Measurements from ENCODE around the gene L3MBTL2. TPM values are rescaled to one million over a fixed set of nuclear protein-coding genes. Genes with fewer than 3 reads are reported as not detected.

Gene L3MBTL2
- total and polyA plus RNA-seq, 10 of the 15 experiments (the other 5 are each of a cell fraction or from before 2014, with no cell fraction given): 13.2 to 37.6 (median 28.2) TPM

GRCh38 chr22:41197038-41197972 is 7.8 kb upstream of the L3MBTL2 start (continued):
- TF ChIP-seq, protein P1, sequence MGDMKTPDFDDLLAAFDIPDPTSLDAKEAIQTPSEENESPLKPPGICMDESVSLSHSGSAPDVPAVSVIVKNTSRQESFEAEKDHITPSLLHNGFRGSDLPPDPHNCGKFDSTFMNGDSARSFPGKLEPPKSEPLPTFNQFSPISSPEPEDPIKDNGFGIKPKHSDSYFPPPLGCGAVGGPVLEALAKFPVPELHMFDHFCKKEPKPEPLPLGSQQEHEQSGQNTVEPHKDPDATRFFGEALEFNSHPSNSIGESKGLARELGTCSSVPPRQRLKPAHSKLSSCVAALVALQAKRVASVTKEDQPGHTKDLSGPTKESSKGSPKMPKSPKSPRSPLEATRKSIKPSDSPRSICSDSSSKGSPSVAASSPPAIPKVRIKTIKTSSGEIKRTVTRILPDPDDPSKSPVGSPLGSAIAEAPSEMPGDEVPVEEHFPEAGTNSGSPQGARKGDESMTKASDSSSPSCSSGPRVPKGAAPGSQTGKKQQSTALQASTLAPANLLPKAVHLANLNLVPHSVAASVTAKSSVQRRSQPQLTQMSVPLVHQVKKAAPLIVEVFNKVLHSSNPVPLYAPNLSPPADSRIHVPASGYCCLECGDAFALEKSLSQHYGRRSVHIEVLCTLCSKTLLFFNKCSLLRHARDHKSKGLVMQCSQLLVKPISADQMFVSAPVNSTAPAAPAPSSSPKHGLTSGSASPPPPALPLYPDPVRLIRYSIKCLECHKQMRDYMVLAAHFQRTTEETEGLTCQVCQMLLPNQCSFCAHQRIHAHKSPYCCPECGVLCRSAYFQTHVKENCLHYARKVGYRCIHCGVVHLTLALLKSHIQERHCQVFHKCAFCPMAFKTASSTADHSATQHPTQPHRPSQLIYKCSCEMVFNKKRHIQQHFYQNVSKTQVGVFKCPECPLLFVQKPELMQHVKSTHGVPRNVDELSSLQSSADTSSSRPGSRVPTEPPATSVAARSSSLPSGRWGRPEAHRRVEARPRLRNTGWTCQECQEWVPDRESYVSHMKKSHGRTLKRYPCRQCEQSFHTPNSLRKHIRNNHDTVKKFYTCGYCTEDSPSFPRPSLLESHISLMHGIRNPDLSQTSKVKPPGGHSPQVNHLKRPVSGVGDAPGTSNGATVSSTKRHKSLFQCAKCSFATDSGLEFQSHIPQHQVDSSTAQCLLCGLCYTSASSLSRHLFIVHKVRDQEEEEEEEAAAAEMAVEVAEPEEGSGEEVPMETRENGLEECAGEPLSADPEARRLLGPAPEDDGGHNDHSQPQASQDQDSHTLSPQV (IDR thresholded peaks at IDR 0.05): no peak
- TF ChIP-seq, protein P2, sequence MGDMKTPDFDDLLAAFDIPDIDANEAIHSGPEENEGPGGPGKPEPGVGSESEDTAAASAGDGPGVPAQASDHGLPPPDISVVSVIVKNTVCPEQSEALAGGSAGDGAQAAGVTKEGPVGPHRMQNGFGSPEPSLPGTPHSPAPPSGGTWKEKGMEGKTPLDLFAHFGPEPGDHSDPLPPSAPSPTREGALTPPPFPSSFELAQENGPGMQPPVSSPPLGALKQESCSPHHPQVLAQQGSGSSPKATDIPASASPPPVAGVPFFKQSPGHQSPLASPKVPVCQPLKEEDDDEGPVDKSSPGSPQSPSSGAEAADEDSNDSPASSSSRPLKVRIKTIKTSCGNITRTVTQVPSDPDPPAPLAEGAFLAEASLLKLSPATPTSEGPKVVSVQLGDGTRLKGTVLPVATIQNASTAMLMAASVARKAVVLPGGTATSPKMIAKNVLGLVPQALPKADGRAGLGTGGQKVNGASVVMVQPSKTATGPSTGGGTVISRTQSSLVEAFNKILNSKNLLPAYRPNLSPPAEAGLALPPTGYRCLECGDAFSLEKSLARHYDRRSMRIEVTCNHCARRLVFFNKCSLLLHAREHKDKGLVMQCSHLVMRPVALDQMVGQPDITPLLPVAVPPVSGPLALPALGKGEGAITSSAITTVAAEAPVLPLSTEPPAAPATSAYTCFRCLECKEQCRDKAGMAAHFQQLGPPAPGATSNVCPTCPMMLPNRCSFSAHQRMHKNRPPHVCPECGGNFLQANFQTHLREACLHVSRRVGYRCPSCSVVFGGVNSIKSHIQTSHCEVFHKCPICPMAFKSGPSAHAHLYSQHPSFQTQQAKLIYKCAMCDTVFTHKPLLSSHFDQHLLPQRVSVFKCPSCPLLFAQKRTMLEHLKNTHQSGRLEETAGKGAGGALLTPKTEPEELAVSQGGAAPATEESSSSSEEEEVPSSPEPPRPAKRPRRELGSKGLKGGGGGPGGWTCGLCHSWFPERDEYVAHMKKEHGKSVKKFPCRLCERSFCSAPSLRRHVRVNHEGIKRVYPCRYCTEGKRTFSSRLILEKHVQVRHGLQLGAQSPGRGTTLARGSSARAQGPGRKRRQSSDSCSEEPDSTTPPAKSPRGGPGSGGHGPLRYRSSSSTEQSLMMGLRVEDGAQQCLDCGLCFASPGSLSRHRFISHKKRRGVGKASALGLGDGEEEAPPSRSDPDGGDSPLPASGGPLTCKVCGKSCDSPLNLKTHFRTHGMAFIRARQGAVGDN (IDR thresholded peaks at IDR 0.05): no peak
- TF ChIP-seq ASH2L (IDR thresholded peaks at IDR 0.05; ENCODE audit: borderline replicate concordance, low read depth): no peak

Measured in GM12878 (cell line).